NCI-H226 (cell line): ENCODE results near the gene ATG13.
"Not testable (repeated sequence)": the region's sequence is repeated elsewhere in the genome, so short reads cannot be mapped to it uniquely, and the experiment has no call there.

Experiments
- DNase-seq: peaks from one replicate; pipeline ENCODE4 v3.0.0-alpha.2; 2015

Gene ATG13

DNA sequence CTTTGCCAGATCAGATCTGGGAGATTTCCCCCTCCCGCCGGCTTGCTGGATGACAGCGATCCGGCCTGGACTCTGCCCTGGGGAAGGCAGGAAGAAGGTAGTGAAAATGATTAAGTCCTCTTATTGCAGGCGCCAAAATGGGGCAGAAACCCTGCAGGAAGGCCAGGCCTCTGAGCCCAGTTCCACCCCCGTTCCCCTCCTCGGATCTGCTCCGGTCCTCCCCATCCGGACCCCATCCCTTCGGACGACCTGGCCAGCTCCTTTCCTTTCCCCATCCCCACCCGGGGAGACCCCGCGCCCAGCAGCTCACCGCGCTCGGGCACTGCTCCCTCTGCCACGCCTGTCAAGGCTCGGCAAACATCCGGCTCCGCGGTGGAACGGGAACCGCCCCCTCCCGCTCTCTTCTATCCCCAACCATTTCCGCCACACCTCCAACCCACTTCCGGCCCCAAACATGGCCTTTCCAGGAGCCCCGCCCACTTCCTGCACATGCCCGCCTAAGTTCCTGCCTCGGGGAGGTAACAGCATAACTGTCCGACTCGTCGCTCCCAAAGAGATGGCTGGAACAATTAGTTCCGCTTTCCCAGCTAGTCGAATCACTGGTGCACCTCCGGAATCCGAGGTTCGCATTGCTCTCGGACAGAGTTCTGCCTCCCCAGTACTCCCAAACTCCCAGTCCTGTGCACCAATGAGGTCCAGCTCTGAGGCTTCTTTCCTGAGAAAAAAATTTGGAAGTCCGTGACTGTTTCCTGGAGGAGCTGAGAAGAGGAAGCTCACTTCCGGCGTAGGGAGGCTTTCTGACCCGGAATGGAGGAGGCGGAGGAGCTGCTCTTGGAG, 83.1 kb downstream of the ATG13 start, which contains the start of the genes ARHGAP1 and ZNF408:
Gene ARHGAP1 (minus strand): TSS at position 379 of the 837 bp plus-strand sequence. CDS start 4,512 bp downstream, outside the sequence.
Gene ZNF408 (plus strand): TSS at position 791 of the 837 bp plus-strand sequence. CDS start 17 bp downstream, at position 808.
- DNase-seq, result peak; percentile 96

DNA sequence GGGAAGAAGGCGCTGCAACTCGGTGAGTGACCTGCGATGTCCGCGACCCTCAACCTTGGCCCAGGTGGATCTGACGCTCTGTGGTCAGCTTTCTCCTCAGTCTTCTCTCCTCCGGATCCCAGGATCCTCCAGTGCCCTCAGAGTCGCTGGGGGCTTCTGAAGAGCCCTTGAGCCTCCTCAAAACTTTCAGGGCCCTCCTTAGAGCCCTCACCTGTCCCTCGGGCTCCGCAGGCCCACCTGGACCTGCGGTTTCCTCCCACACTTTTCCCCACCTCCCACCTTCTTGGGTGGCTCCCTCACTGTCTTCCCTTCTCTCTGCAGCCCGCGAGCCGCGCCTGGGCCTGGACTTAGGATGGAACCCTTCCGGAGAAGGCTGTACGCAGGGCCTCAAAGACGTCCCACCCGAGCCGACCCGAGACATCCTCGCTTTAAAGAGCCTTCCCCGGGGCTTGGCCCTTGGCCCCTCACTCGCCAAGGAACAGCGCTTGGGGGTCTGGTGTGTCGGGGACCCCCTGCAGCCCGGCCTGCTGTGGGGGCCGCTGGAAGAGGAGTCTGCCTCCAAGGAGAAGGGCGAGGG, 83.8 kb downstream of the ATG13 start:
- DNase-seq, result no peak

DNA sequence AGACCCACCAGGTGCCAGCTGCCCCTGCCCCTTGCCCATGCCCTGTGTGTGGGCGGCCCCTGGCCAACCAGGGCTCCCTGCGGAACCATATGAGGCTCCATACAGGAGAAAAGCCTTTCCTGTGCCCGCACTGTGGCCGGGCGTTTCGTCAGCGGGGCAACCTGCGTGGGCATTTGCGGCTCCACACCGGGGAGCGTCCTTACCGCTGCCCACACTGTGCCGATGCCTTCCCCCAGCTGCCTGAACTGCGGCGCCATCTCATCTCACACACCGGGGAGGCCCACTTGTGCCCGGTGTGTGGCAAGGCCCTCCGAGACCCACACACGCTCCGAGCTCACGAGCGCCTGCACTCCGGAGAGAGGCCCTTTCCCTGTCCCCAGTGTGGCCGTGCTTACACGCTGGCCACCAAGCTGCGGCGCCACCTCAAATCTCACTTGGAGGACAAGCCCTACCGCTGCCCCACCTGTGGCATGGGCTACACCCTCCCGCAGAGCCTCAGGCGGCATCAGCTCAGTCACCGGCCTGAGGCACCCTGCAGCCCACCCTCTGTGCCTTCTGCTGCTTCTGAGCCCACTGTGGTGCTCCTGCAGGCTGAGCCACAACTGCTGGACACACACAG, 87.8 kb downstream of the ATG13 start:
- no peak for DNase-seq

DNA sequence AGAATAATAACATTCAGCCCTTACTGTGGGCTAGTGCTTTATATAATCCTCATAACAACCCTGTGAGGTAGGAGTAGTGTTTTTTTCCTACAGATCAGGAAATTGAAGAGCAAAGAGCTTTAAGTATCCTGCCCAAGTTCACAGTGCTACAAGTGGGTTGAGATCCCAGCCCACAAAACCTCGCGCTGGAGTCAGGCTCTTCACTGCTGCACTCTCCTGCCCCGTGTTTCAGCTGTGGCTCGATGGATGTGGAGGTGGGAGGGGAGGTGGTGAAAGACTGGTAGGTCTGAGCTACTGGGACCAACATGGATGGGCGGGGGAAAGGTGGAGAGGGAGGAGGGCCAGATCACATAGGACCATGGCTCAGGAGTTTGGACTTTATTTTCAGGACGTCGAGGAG, 89.5 kb downstream of the ATG13 start:
- DNase-seq, result no peak

DNA sequence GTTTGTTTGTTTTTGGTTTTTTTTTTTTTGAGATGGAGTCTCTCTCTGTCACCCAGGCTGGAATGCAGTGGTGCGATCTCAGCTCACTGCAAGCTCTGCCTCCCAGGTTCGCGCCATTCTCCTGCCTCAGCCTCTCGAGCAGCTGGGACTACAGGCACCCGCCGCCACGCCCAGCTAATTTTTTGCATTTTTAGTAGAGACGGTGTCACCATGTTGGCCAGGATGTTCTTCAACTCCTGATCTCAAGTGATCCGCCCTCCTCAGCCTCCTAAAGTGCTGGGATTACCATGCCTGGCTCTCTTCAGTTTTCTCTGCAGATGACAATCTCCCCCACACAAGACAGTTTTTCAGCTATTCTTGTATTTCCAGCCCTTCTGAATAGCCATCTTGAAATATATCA, 92.0 kb downstream of the ATG13 start:
- not testable (repeated sequence) for DNase-seq

DNA sequence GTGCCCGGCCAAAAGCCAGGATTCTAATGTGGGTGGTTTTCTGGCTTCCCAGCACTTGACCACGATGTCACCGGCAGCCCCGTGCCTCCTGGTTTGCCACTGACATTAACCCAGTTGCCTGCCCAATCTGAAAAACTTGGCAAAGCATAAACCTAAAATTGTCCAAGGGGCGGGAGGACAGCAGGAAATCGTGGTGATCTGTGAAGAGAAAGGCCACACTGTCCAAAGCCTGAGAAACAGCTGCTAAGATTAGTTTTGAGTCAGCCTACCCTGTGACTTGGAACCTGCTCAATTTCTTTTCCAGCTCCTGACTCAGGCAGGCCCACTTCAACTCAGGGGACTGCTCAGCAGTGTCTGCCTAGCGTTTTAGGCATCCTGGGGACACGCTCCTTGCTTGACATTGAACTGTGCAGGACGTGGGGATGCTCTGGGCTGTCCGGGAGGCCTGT, 93.5 kb downstream of the ATG13 start:
- DNase-seq, result peak; percentile 49

DNA sequence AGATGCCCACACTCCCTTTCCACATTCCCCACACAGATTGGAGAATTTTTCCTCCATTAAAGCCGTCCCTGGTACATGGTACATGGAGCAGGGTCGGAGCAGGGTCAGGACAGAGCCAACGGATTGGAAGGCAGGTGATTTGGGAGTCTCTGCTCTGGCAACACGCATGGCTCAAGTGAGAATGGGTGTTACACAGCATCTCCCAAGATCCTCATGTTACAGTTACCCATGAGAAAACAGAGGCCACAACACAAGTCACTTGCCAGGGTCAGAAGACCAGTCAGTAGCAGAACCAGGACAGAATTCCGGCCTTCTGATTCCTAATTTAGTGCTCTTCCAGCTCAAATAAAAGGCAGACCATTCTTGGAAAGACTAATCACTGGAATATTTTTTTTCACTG, 94.0 kb downstream of the ATG13 start:
- DNase-seq, result no peak

DNA sequence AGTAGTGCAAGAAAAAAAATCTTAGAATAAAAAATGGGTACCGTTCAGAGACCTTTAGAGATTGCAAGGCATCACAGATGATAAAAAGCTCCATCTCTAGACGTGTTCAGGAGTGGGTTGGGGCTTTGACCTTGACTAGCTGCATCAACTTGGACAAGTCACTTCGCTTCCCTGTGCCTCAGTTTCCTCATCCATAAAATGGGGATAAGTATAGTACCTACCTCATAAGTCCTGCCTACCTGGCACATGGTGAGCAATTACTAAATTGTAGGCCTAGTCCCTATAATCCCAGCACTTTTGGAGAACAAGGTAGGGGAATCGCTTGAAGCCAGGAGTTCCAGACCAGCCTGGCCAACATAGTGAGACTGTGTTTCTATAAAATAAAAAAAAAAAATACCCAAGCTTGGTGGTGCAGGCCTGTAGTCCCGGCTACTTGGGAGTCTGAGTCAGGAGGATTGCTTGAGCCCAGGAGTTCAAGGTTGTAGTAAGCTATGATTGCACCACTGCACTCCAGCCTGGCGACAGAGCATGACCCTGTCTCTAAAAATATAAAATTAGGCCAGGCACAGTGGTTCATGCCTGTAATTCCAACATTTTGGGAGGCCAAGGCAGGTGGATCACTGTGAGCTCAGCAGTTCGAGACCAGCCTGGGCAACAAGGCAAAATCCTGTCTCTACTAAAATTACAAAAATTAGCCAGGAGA, 95.7 kb downstream of the ATG13 start:
- DNase-seq, result no peak

DNA sequence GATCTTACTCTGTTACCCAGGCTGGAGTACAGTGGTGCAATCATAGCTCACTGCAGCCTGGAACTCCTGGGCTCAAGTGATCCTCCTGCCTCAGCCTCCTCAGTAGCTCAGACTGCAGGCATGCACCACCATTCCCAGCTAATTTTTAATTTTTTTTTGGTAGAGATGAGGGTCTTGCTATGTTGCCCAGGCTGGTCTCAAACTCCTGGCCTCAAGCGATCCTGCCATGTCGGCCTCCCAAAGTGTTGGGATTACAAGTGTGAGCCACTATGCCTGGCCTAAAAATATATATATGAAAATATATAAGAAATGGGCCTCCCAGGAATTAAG, 100.4 kb downstream of the ATG13 start:
- not testable (repeated sequence) for DNase-seq

DNA sequence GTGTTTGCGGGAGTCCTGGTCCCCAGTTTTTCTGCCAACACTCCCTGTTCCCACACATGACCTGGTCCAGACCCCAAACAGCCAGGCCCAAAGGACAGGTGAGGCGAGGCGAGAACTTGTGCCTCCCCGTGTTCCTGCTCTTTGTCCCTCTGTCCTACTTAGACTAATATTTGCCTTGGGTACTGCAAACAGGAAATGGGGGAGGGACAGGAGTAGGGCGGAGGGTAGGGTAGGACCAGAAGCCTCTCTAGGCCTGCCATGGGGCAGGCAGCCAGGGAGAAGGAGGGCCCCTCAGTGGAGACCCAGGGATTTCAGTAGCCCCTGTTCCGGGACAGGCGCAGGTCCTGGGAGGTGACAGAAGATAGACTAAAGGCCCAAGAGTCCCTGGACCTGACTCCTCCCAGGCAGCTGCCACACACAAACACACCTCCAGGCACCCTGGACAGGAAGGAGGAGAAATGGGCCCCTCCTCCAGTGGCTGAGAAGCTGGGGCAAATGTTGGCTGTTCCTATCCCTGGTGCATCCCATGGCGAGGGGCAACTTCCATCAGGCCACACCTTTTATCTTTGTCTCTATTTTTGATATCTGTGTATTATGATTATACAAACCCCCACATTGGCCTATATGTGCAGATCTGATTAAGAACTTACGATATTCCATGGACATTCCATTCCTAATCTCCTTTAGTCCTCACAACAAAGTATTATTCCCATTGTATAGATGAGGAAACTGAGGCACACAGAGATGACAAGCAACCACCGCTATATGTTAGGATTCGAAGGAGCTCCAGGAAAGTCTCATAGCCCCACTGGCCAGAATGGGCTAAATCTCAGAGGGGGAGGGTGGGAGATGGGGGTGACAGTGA, 101.0 kb downstream of the ATG13 start:
- no peak for DNase-seq

DNA sequence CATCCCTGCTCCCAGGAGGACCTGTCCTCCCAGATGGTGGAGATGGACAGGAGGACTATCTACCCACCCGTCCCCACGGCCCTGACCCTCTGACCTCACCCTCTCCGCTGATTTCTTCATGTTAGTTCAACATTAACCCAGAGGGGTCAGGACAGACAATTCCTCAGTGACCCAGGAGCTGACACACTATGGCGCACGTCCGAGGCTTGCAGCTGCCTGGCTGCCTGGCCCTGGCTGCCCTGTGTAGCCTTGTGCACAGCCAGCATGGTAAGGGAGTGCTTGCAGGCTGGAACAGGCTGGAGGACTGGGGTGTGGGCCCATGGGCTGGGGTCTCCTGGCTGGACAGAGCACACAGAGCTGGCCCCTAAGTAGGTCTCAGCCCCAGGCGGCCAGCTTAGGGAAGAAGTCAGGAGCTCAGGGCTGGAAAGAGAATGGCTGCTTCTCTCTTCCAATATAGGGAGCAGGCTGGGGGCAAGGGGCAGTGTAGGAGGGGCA, 101.7 kb downstream of the ATG13 start, which contains the start of gene F2:
Gene F2 (plus strand): TSS at position 166 of the 495 bp plus-strand sequence. CDS start 23 bp downstream, at position 189.
- no peak for DNase-seq

DNA sequence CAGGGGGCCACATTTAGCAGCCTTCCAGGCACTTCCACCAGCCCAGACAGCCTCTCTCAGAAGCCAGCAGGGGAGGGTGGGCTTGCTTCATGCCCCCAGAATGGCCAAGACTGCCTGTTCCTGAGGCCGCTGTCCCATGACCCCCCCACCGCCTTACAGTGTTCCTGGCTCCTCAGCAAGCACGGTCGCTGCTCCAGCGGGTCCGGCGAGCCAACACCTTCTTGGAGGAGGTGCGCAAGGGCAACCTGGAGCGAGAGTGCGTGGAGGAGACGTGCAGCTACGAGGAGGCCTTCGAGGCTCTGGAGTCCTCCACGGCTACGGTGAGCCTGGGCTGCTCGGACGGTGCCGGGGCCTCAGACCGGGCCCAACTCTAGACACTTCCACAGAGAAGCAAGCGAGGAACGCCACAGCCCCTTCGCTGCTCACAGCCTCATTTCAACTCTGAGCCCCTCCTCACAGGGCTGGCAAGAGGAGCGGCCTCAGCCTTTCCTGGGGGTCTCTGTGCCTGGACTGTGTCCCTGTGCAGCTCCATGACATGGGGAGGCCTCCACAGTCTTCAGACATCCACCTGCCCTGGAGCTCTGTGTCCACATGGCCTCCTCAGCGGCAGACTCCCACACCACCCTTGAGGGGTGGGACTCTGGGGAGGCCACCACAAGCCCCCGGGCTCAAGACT, 102.3 kb downstream of the ATG13 start:
- no peak for DNase-seq

DNA sequence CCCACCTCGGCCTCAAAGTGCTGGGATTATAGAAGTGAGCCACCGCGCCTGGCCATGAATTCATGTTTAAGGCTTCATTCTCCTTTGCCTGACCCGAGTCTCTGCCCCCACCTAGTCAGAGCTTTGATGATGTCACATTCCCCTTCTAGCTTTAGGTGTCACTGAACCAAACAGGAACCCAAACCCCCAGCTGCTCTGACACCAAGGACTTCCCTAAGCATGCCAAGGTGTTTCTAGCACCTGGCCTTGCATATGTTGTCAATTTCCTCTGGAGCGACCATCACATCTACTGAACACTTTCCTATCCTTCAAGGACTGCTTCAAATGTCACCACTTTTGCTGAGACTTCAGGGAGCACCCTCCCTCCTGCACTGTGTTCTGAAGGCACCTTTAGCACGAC, 103.9 kb downstream of the ATG13 start:
- DNase-seq, result no peak

DNA sequence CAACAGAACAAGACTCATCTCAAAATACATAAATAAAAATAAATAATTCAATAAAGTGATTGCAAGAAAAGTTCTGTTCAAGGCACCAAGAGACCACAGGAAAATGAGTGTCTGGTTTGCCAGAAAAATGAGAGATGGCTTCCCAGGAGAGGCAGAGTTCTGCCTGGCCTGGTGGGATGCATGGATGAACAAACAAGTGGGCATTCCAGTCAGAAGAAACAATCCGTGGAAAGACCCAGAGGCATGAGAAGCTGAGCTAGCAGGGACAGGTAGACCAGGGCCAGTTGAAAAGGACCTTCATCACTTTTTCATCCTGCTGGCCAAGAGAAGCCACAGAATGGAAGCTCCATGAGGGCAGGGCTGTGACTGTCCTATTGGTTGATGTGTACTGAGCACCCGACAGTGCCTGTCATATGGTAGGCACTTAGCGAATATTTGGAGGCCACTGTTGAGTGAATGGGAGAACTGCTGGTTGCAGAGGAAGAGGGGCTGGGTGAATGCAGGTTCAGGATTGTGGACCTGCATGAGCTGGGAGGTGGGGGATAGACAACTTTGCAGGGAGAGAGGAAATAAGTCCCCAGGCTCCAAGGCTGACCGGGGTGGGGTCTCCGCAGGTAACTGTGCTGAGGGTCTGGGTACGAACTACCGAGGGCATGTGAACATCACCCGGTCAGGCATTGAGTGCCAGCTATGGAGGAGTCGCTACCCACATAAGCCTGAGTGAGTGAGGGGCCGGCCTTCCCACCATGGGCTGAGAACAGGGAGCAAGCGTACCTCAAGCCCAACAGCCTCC, 105.4 kb downstream of the ATG13 start:
- no peak for DNase-seq

DNA sequence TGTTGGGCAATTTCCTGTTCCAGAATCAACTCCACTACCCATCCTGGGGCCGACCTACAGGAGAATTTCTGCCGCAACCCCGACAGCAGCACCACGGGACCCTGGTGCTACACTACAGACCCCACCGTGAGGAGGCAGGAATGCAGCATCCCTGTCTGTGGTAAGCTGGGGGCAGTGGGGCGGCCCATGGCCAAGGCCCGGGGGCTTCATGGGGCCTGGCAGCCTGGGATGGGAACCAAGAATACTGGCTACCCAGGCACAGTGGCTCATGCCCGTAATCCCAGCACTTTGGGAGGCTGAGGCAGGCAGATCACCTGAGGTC, 106.0 kb downstream of the ATG13 start:
- no peak for DNase-seq

DNA sequence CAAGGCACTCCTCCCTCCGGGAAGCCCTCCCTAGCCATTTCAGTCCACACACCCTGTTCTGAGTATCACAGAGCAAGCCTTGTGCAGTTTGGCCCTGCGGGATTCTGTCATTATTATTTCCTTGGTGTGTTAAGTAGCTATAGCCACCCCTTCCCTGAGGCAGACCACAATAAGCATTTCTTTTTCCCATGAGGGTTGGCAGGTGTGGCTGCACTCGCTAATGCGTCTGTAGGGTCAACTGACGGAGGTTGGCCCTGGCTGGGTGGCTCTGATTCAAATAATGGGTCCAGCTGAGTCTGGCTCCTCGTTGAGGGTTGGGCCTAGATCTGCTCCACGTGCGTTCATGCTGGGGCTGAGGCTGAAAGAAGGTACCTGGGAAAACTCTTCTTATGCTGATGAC, 106.7 kb downstream of the ATG13 start:
- DNase-seq, result no peak
